ENCODE results near the gene LMNB1. TPM values are rescaled to one million over a fixed set of nuclear protein-coding genes. Genes with fewer than 3 reads are reported as not detected.

LMNB1 gene
- polyA plus RNA-seq, 1 donor (not counting 4 experiments of a cell fraction or from before 2014, with no cell fraction given) = 11.0 TPM

- no peaks in the 10 kb centered on the region for H3K9me3 ChIP-seq (ENCODE audit: control insufficient read depth, low read depth, low read length)
- H3K9ac ChIP-seq (ENCODE audit: control insufficient read depth, extremely low read depth, insufficient read depth, low read length) = no peak overlapping the region
- DNase-seq (ENCODE audit: low read depth, low spot score) (no peak), FAIRE-seq (no peak)
- TF ChIP-seq CTCF (optimal IDR thresholded peaks at IDR 0.05 in 1 of 3, IDR thresholded peaks at IDR 0.05 in 1 of 3, conservative IDR thresholded peaks at IDR 0.05 in 1 of 3; ENCODE audit: extremely low read depth in 1 of 3, insufficient read depth in 2 of 3, low read length in 3 of 3) = peak in 1 of 3 experiments; percentile 11
- TF ChIP-seq EZH2 (IDR thresholded peaks at IDR 0.05; ENCODE audit: low read length) = no peak
- H3K4me3 ChIP-seq (ENCODE audit: control insufficient read depth in 2 of 3, extremely low read depth in 1 of 3, insufficient read depth in 2 of 3, low read depth in 1 of 3, low read length in 3 of 3) = no peak overlapping the region
- H2AFZ ChIP-seq (ENCODE audit: control insufficient read depth, low read length) = no peak overlapping the region
- H3K79me2 ChIP-seq (ENCODE audit: control insufficient read depth, insufficient read depth, low read length) = peaks cover 50% of the 10 kb centered on the region
- no peaks in the 10 kb centered on the region for H3K9me1 ChIP-seq (ENCODE audit: control insufficient read depth, extremely low read depth, insufficient read depth, low read length)
- no peaks in the 10 kb centered on the region for H4K20me1 ChIP-seq (ENCODE audit: control insufficient read depth, extremely low read depth, insufficient read depth, low read length)
- H3K27me3 ChIP-seq (ENCODE audit: control insufficient read depth, extremely low read depth, insufficient read depth, low read length) = no peaks in the 10 kb centered on the region
- H3K36me3 ChIP-seq (ENCODE audit: control insufficient read depth in 2 of 2, extremely low read depth in 1 of 2, insufficient read depth in 2 of 2, low read length in 2 of 2) = peaks cover 0 to 4% of the 10 kb centered on the region in 2 experiments
- H3K4me1 ChIP-seq (ENCODE audit: control insufficient read depth, extremely low read depth, insufficient read depth, low read length) = peaks cover 2% of the 10 kb centered on the region
- H3K4me2 ChIP-seq (ENCODE audit: control insufficient read depth, extremely low read depth, insufficient read depth, low read depth, low read length) = no peak overlapping the region
- dilution Hi-C loops (cut with MboI; ENCODE audit: extremely low pct_ligation_motif_present, low sequenced_read_pairs) = no loop called here
- no peak overlapping the region for H3K27ac ChIP-seq (ENCODE audit: control insufficient read depth, insufficient read depth, low read length)
Measured at GRCh38 chr5:126801992-126802294, 25.0 kb downstream of the LMNB1 start.

GRCh38 chr5:126805063-126805462 lies 28.1 kb downstream of the LMNB1 start:
- no peaks in the 10 kb centered on the region for H3K9me1 ChIP-seq (ENCODE audit: control insufficient read depth, extremely low read depth, insufficient read depth, low read length)
- dilution Hi-C loops (cut with MboI; ENCODE audit: extremely low pct_ligation_motif_present, low sequenced_read_pairs) = no loop called here
- no peaks in the 10 kb centered on the region for H3K27me3 ChIP-seq (ENCODE audit: control insufficient read depth, extremely low read depth, insufficient read depth, low read length)
- H3K9me3 ChIP-seq (ENCODE audit: control insufficient read depth, low read depth, low read length) = no peaks in the 10 kb centered on the region
- H3K4me2 ChIP-seq (ENCODE audit: control insufficient read depth, extremely low read depth, insufficient read depth, low read depth, low read length) = peak overlapping the region; percentile 43
- no peak for DNase-seq (ENCODE audit: low read depth, low spot score)
- no peaks in the 10 kb centered on the region for H4K20me1 ChIP-seq (ENCODE audit: control insufficient read depth, extremely low read depth, insufficient read depth, low read length)
- no peak overlapping the region for H3K4me3 ChIP-seq (ENCODE audit: control insufficient read depth in 2 of 3, extremely low read depth in 1 of 3, insufficient read depth in 2 of 3, low read depth in 1 of 3, low read length in 3 of 3)
- H3K4me1 ChIP-seq (ENCODE audit: control insufficient read depth, extremely low read depth, insufficient read depth, low read length) = peaks cover 2% of the 10 kb centered on the region
- peaks cover 22% of the 10 kb centered on the region for H3K79me2 ChIP-seq (ENCODE audit: control insufficient read depth, insufficient read depth, low read length)
- no peak overlapping the region for H3K9ac ChIP-seq (ENCODE audit: control insufficient read depth, extremely low read depth, insufficient read depth, low read length)
- FAIRE-seq = no peak
- no peak overlapping the region for H2AFZ ChIP-seq (ENCODE audit: control insufficient read depth, low read length)
- H3K36me3 ChIP-seq (ENCODE audit: control insufficient read depth in 2 of 2, extremely low read depth in 1 of 2, insufficient read depth in 2 of 2, low read length in 2 of 2) = peaks cover 0 to 6% of the 10 kb centered on the region in 2 experiments
- H3K27ac ChIP-seq (ENCODE audit: control insufficient read depth, insufficient read depth, low read length) = no peak overlapping the region
- TF ChIP-seq EZH2 (IDR thresholded peaks at IDR 0.05; ENCODE audit: low read length) (no peak), CTCF (optimal IDR thresholded peaks at IDR 0.05 in 1 of 3, IDR thresholded peaks at IDR 0.05 in 1 of 3, conservative IDR thresholded peaks at IDR 0.05 in 1 of 3; ENCODE audit: extremely low read depth in 1 of 3, insufficient read depth in 2 of 3, low read length in 3 of 3) (no peak)

Data from keratinocyte (primary cell).